Activated naive CD4-positive, alpha-beta T cell treated with anti-CD3 and anti-CD28 coated beads, Interleukin-2, amount 10 ng/mL, durations not matched to agents 5 hours and 36 hours (primary cell): Measurements from ENCODE around the gene KERA. TPM values are rescaled to one million over a fixed set of nuclear protein-coding genes. Genes with fewer than 3 reads are reported as not detected.

Experiments used
- total RNA-seq, 2 experiments: library from RNA; stranded (reverse); gene quantifications; one replicate each; pipeline ENCODE4 v1.2.3, GENCODE V29; 2021

Gene KERA, protein sequence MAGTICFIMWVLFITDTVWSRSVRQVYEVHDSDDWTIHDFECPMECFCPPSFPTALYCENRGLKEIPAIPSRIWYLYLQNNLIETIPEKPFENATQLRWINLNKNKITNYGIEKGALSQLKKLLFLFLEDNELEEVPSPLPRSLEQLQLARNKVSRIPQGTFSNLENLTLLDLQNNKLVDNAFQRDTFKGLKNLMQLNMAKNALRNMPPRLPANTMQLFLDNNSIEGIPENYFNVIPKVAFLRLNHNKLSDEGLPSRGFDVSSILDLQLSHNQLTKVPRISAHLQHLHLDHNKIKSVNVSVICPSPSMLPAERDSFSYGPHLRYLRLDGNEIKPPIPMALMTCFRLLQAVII
- not detected for total RNA-seq

DNA sequence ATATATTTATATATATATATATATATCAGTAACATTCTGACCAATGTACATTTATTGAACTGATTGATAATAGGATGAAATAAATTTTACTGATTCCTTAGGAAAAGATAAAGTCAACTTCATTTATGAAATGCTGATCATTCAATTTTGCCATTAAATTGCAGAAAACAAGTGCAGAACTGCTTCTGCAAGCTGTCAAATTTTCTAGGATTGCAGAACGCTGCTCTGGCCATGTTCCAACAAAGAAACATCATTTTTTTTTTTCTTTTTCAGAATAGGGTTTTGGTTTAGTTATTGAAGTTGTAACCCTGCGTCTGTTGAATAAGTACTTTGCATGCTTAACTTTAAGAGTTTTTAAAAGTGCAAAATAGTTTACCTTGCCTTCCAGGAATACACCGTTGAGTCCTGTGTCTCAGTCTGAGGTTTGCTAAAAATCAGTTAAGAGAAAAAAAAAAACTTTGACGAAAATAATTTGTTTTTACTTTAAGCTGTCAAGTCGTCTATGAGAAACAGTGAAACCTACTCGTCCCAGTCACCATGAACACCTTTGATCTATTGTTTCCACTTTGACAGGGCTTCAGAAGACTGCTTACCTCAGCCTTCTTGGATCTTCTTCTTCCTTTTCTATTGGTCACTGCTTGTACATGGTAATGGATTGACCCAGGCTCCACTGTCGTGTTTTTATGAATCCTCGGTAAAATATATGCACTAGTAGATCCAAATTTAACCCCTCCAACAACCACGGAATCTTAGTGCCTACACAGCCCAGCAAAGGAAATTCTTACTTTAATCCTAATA, at the start of gene KERA:
Gene KERA (minus strand): TSS at position 657 of the 798 bp plus-strand sequence. CDS start 1,743 bp downstream, outside the sequence.

DNA sequence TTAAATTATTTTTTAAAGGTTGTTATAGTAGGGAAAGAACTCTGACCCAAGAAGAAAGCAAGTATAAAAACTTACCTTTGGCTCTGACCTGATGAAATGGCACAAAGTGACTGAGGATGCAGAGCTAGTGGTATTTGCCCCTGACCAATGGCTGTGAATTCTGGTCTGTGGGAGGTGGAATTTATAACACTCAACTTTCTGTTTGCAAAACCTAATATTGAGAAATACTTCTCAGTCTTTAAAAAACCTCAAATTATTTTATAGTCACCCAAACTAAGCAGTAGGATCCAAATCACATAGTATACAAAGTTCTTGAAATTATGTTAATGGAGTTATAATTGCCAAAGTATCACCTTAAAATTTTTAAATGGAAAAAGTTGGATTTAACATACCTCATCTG, 53.0 kb downstream of the KERA start, which contains the start of gene EPYC:
Gene EPYC (minus strand): TSS at position 101 of the 400 bp plus-strand sequence. CDS start 2,407 bp downstream, outside the sequence.

Other genes starting within 250 kb of the KERA start
- gene CCER1, start 102.8 kb downstream of the KERA start, total RNA-seq = not detected
- not detected for gene EPYC, start 53.1 kb downstream of the KERA start, total RNA-seq
- gene LUM, start 53.5 kb upstream of the KERA start, total RNA-seq = not detected
- gene DCN, start 124.8 kb upstream of the KERA start, total RNA-seq = not detected